ENCODE results near the gene CGNL1. TPM values are rescaled to one million over a fixed set of nuclear protein-coding genes. Genes with fewer than 3 reads are reported as not detected.

CGNL1 gene
- total RNA-seq, 4 donors from 2014 or later, result 9.6 to 21.3 (median 13.1) TPM

- DNase-seq (ENCODE audit: extremely low spot score), result no peak
- intact Hi-C loops (cut with DNase I), result no loop called here
- Histone ChIP-seq H3K27me3 (no peaks in the 10 kb centered on the region), H3K9me3 (no peaks in the 10 kb centered on the region), H3K27ac (replicated peaks in 1 of 4) (no peak overlapping the region), H3K4me1 (peaks cover 9 to 20% (median 14%) of the 10 kb centered on the region in 4 donors), H3K36me3 (no peaks in the 10 kb centered on the region), H3K4me3 (no peak overlapping the region)
- no peak for TF ChIP-seq POLR2AphosphoS5 (IDR thresholded peaks at IDR 0.05)
- no peak for TF ChIP-seq EP300 (IDR thresholded peaks at IDR 0.05)
- TF ChIP-seq CTCF (IDR thresholded peaks at IDR 0.05), result no peak
- no peak for TF ChIP-seq POLR2A (IDR thresholded peaks at IDR 0.05; ENCODE audit: low read depth)
- 89% methylated on average over 4 of the region's 4 CpGs for WGBS
Observed at GRCh38 chr15:57373251-57373881, 2.9 kb upstream of the CGNL1 start.

DNA sequence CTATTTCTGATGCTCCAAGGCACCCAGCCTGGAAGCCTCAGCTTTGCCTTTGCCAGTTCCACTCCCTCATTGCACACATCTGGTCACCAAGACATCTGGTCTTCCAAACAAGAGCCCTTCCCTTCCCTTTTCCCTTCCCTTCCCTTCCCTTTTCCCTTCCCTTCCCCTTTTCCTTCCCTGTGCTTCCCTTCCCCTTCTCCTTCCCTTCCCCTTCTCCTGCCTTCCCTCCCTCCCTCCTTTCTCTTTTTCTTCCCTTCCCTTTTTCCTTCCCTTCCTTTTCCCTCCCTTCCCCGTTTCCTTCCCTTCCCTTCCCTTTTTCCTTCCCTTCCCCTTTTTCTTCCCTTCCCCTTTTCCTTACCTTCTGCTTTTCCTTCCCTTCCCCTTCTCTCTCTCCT lies 2.4 kb upstream of the CGNL1 start:
- 83% methylated on average over 1 of the region's 1 CpG for WGBS
- TF ChIP-seq POLR2A (IDR thresholded peaks at IDR 0.05; ENCODE audit: low read depth) (no peak), EP300 (IDR thresholded peaks at IDR 0.05) (no peak), POLR2AphosphoS5 (IDR thresholded peaks at IDR 0.05) (no peak), CTCF (IDR thresholded peaks at IDR 0.05) (no peak)
- Histone ChIP-seq H3K27ac (replicated peaks in 1 of 4) (no peak overlapping the region), H3K27me3 (no peaks in the 10 kb centered on the region), H3K4me1 (peaks cover 9 to 20% (median 16%) of the 10 kb centered on the region in 4 donors), H3K4me3 (no peak overlapping the region), H3K36me3 (no peaks in the 10 kb centered on the region), H3K9me3 (no peaks in the 10 kb centered on the region)
- no peak for DNase-seq (ENCODE audit: extremely low spot score)
- intact Hi-C loops (cut with DNase I), result no loop called here

DNA sequence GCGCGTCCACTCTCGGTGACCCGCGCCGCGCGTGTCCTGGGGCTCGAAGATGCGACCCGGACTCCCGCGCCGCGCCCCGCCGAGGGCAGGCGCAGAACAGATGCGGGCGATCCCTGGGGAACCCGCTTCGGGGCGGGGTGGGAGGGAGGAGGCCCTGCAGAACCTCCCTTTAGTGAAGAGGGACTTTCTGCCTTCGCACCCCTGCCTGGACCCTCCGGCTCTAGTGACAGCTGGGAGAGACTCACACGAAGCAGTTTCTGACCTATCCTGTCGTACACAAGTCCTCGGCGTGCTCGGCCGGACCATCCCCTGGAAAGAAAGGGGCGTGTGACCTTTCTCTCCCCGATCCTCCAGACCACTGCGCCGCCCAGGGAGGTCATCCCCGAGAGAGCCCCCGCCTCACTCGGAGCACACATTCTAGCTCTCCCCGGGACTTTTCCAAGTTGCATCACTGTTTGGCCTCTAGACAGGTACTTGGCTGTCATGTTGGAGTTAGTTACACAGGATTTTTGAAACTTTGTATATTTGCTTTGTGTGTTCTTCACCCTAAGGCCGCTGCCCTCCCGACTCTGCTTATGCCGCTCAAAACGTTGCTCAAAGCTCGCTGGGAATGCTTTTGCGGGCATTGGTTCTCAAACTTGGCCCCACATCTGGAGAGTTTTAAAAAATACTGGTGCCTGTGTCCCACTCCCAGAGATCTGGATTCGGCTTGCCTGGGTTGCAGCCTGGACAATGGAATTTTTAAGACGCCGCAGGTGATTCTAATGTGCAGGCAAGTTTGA lies 582 bp downstream of the CGNL1 start:
- Histone ChIP-seq H3K4me1 (peaks cover 9 to 30% (median 23%) of the 10 kb centered on the region in 4 donors), H3K4me3 (peak overlapping the region; percentile 61 to 82 (median 74)), H3K36me3 (no peaks in the 10 kb centered on the region), H3K9me3 (no peaks in the 10 kb centered on the region), H3K27ac (replicated peaks in 1 of 4) (peak overlapping the region; percentile 52 to 68 (median 59)), H3K27me3 (no peaks in the 10 kb centered on the region)
- TF ChIP-seq EP300 (IDR thresholded peaks at IDR 0.05), result no peak
- no peak for TF ChIP-seq POLR2AphosphoS5 (IDR thresholded peaks at IDR 0.05)
- TF ChIP-seq CTCF (IDR thresholded peaks at IDR 0.05), result no peak
- TF ChIP-seq POLR2A (IDR thresholded peaks at IDR 0.05; ENCODE audit: low read depth), result no peak
- DNase-seq (ENCODE audit: extremely low spot score), result no peak
- WGBS, result 16% methylated on average over 13 of the region's 48 CpGs
- intact Hi-C loops (cut with DNase I), result no loop called here

DNA sequence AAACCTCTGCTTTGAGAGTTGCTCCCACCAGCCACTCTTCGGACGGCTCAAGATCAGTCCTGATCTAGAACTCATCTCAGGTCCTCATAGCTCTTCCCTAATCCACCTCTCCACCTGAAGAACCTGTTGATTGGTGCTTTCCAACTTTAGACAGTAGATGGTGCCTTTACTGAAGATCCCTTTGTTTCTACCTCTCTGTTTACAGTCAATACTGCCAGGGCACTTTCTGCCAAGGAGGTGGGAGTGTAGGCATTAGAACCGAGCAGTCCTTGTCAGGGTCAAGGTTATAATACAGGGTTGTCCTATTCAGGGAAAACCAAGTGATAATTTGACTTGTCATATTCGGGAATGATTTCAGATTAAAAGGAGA lies 1.2 kb downstream of the CGNL1 start:
- TF ChIP-seq POLR2AphosphoS5 (IDR thresholded peaks at IDR 0.05) (no peak), CTCF (IDR thresholded peaks at IDR 0.05) (no peak), EP300 (IDR thresholded peaks at IDR 0.05) (no peak), POLR2A (IDR thresholded peaks at IDR 0.05; ENCODE audit: low read depth) (no peak)
- H3K4me1 ChIP-seq, result peaks cover 10 to 36% (median 29%) of the 10 kb centered on the region in 4 donors
- WGBS, result 69% methylated on average over 4 of the region's 4 CpGs
- no peaks in the 10 kb centered on the region for H3K9me3 ChIP-seq
- no peak for DNase-seq (ENCODE audit: extremely low spot score)
- H3K27ac ChIP-seq (replicated peaks in 1 of 4), result peak overlapping the region in 2 of 4 donors; percentile 57 to 61
- no peaks in the 10 kb centered on the region for H3K36me3 ChIP-seq
- intact Hi-C loops (cut with DNase I), result no loop called here
- H3K27me3 ChIP-seq, result no peaks in the 10 kb centered on the region
- H3K4me3 ChIP-seq, result peak overlapping the region; percentile 61 to 82 (median 74)

All from esophagus muscularis mucosa (tissue), 4 donors.